NB4 (cell line): ENCODE data around the gene GPD1L.
"Not testable (repeated sequence)": the region's sequence is repeated elsewhere in the genome, so short reads cannot be mapped to it uniquely, and the experiment has no call there.

Experiments
- DNase-seq: peaks from one replicate; pipeline ENCODE4 v3.0.0; 2010; ENCODE audit warnings: low read depth
- H3K4me3 ChIP-seq: one replicate; pipeline ENCODE4 v1.5.1; 2011; ENCODE audit warnings: mild to moderate bottlenecking, low read depth, low read length, moderate library complexity
- CTCF ChIP-seq: IDR thresholded peaks from one replicate; pipeline ENCODE4 v1.5.1; 2012; ENCODE audit warnings: low read depth, low read length
- MAX ChIP-seq: IDR thresholded peaks from 2 replicates; pipeline ENCODE4 v1.6.1; 2011; ENCODE audit warnings: low read depth, low read length
- MYC ChIP-seq: IDR thresholded peaks from 2 replicates; pipeline ENCODE4 v1.6.1; 2011; ENCODE audit warnings: low read depth, low read length
- POLR2A ChIP-seq: IDR thresholded peaks from 2 replicates; pipeline ENCODE4 v1.6.1; 2011; ENCODE audit warnings: mild to moderate bottlenecking; ENCODE audit not compliant: insufficient read length; ENCODE audit errors: extremely low read depth

GPD1L gene

GRCh38 chr3:32189693-32190092 lies 83.3 kb downstream of the GPD1L start:
- no peak for DNase-seq
- TF ChIP-seq MYC (no peak), MAX (no peak), CTCF (no peak), POLR2A (no peak)
- H3K4me3 ChIP-seq: no peak overlapping the region

DNA sequence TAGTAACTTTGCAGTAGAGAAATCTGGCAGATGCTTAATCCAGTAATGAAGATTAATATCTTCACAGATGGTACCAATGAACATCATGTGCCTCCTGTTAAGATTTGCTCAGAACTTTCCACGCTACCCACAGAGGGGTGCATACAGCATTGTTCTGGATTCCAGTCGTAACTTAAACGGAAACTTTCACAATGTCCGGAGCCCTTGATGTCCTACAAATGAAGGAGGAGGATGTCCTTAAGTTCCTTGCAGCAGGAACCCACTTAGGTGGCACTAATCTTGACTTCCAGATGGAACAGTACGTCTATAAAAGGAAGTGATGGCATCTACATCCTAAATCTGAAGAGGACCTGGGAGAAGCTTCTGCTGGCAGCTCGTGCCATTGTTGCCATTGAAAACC lies 84.1 kb downstream of the GPD1L start:
- H3K4me3 ChIP-seq, DNase-seq: not testable (repeated sequence)

DNA sequence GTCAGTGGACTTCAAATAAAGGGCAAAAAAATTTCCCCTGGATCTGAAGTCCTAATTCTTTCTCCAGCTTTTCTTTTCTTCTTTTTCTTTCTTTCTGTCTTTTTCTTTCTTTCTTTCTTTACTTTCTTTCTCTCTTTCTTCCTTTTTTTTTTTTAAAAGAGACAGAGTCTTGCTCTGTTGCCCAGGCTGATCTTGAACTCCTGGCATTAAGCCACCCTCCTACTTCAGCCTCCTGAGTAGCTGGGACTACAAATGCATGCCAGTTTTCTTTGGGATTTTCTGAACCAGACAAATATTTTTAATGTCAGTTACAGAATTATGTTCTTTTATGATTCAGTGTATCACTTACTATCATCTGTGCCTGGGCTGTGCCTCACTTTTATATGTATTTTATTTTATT lies 86.7 kb downstream of the GPD1L start:
- no peak overlapping the region for H3K4me3 ChIP-seq
- DNase-seq: no peak
- TF ChIP-seq POLR2A (no peak), MAX (no peak), MYC (no peak), CTCF (no peak)

DNA sequence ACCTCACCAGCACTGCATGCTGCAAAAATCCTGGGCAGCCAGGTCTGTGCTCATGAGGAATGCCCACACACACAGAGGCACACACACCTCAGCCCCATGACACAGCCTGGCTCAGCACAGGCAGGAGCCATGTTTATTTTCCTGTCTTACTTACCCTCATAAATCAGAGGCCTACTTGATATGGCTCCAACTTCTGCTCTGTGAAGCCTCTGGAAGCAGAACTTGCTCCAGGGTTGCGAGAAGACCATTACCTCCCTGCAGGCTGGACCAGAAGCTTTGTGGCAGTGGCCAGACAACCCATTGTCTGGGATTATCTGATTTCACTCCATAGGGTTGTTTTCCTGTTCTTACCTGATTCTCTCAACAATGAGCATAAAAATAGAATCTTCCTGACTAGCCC lies 88.2 kb downstream of the GPD1L start:
- DNase-seq: no peak
- TF ChIP-seq CTCF: no peak
- TF ChIP-seq POLR2A: no peak
- no peak for TF ChIP-seq MAX
- no peak for TF ChIP-seq MYC
- H3K4me3 ChIP-seq: no peak overlapping the region

GRCh38 chr3:32195995-32196540 lies 89.6 kb downstream of the GPD1L start:
- DNase-seq: no peak
- no peak overlapping the region for H3K4me3 ChIP-seq
- no peak for TF ChIP-seq POLR2A
- no peak for TF ChIP-seq MAX
- TF ChIP-seq MYC: no peak
- TF ChIP-seq CTCF: no peak

- no peak overlapping the region for H3K4me3 ChIP-seq
- no peak for DNase-seq
- TF ChIP-seq MYC (no peak), MAX (no peak), CTCF (no peak), POLR2A (no peak)
Measured at GRCh38 chr3:32197991-32198390, 91.6 kb downstream of the GPD1L start.
